Activated effector memory CD4-positive, alpha-beta T cell treated with anti-CD3 and anti-CD28 coated beads, Interleukin-2, amount 50 U/mL, for 16 hours (primary cell): Measurements from ENCODE around the gene P3R3URF.

Source experiments
- DNase-seq: peaks from one replicate; pipeline ENCODE4 v3.0.0-alpha.2; 2020

P3R3URF gene

DNA sequence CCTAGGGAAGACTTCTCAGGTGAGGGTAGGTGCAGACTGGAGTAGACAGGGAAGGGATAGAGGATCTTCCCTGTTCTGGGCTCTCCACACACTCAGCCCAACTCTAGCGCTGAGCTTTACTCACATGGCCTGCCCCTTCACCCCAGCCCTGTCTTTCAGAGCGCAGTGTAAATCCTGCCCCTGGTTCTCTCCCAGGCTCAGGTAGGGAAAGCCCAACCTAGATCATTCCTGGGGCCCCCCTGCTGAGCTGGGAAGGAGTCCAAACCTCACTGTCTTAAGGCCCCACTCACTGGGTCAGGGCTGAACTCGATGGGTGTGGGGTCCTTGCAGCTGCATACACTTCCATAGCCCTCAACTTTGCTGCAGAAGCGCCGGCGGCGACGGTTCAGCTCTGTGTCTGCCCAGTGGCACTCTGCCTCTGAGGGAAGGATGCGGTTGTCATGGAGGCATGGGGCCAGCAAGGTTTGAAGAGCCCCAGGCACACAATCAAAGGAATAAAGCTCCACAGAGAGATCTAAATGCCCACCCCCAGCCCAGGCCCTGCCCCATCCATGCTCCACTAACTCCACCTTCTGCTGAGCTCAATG, 17.8 kb upstream of the P3R3URF start:
- DNase-seq, result no peak

DNA sequence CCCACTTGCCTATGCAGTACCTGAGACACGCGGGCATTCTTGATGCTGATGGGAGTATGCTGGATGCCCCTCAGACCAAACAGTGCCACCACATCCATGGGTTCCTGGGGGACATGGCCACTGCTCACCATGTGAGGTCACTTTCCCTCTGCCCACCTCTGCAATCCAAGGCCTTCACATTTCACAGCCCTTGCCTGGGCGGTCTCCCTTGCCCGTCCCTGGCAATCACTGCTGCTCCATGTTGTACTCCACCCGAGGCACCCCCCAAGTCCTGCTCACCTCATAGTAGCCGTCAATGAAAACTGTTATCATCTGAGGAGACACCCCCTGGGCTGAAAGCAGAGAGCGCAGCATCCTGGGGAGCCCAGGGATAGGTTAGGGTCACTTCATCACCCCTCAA, 17.0 kb upstream of the P3R3URF start:
- DNase-seq, result no peak

DNA sequence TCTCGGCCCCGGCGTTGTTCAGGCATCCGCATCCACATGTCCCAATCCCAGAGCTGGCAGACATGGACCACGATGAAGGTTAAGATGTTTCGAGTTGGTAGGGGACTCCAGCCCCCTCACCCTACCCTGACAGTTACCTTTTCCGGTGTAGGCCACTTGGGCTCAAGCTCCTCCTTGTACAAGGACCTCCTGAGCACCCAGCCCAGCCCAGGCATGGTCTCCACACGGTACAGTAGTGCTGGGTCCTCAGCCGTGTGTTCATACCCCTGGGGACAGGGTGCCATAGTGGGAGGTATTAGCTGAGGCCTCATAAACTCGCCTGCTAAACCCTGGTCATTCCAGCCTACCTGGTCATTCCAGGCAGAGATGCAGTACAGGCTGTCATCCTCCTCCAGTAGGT, 15.9 kb upstream of the P3R3URF start:
- no peak for DNase-seq

DNA sequence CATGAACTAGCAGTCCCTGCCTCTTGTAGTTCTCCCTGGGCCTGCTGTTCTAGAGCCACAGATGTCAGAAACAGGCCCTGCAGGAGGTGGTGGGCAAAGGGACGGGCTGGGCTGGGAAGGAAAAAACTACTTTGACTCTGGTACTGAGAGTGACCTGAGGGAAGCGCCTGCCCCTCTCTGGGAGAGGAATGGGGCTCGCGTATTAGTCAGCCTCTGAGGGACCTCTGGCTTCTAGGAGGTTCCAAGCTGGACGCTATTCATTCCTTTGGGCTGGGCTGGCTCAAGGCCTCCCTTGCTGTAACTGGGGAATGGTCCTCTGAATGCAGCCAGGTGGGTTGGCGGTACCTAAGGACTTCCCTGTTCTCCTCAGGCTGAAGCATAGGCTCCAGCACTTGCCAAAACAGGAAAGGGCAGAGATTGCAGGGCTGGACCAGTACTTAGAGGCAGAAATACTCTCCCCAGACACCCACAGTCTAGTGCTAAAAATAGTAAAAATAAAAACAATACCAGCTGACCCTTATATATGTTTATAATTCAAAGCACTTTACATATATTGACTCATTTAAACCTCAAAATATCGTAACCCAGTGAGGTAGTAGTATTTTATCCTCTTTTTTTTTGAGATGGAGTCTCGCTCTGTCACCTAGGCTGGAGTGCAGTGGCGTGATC, 14.9 kb upstream of the P3R3URF start:
- DNase-seq, result no peak

DNA sequence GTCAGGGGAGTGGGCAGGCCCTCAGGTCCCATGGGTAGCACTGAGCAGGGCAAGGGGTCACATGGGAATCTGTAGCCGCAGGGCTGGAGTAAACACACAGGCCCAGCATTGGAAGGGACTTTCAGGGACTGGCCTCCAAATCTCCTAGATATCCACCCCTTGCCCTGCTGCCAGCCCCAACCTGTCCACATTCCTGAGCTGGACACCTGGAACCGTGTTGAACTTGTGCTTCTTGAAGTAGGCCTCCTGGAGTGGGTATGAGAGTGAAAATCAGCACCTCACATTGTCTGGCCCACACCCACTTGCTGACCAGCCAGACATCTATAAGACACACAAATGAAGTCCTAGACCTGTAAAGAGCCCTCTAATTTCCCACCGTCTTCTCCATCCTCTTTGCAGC, 14.3 kb upstream of the P3R3URF start:
- no peak for DNase-seq

DNA sequence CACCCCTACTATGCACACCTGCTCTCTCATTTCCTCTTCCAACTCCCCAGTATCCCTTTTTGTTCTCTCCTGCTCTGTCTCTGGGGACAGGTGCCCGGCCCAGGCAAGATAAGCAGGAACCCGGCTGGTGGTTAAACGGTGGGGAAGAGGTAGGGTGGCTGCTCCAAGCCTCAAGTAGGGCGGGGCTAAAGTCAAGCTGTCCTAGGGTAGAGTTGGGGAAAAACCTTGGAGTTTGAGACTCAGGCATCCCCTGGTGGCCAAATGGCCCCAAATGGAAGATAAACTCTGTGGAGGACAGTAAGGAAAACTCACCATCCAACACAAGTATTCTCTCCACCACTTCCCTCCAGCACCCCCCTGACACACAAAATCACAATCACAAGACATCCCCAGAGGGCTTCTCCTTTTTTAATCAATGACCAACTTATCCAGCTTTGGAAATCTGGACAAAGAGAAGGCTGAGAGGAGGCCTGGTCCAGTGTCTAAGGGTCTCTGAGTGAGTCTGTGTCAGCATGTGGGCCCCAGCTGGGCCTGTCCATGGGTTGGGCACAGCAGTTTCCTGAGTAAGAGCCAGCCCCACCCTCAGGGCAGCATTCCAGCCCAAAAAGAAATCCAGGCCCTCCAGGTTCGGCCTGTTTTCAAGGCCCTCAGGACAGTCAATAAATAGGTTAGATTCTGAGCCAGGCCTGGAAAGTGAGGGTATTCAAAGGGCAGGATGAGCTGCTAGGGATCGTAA, 12.2 kb upstream of the P3R3URF start:
- DNase-seq, result no peak

DNA sequence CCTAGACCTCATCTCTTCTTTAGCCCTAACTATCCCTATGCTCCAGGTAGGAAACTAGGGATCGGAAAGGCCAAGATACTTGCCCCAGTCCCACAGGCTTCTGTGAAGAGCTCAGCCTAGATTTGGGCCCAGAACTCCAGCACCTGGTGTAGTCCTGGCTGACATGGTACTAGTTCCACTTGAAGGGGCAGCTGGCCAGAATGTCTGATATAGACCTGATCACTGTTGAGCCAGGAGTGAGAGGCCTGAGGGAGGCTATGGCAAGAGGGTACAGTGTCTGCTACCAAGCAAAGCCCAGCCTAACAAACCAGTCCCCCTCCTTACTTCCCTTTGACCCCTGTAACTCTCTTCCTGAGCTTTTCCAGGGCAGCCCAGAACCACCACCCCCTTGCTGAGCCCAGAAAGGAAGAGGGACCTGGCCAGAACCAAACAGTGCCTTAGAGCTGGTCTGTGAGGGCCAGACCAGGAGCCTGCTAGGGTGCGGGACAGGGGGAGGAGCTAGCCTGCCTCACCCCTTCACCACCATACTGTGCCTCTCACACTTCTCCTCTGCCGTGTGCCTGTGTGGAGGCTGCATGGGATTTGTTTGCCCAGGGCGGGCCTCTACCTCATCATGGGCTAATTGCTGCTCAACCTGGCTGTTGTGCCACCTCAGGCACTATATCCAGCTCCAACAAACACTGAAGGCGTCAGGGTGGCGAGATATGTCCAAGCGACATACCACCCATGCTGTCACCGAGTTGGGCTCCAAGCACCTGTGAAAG, 11.0 kb upstream of the P3R3URF start:
- no peak for DNase-seq

DNA sequence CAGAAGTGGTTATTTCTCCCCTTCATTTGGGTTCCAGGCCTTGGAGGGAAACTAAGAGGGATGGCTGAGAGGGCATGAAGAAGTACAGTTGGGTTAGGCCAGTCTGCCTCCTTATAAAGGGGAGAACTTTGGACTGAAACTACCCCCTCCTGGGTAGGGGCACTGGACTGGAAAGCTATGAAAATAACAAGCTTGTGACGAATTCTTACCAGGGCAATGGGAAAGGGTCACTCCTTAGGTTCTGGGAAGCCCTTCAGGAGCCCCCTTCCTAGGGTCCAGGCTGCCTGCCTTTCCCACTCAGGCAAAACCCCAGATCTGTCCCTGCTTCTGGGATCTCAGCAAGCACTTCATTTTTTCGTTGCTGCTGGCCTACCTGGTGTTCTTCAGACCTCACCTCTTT, 9.8 kb upstream of the P3R3URF start:
- DNase-seq, result no peak

DNA sequence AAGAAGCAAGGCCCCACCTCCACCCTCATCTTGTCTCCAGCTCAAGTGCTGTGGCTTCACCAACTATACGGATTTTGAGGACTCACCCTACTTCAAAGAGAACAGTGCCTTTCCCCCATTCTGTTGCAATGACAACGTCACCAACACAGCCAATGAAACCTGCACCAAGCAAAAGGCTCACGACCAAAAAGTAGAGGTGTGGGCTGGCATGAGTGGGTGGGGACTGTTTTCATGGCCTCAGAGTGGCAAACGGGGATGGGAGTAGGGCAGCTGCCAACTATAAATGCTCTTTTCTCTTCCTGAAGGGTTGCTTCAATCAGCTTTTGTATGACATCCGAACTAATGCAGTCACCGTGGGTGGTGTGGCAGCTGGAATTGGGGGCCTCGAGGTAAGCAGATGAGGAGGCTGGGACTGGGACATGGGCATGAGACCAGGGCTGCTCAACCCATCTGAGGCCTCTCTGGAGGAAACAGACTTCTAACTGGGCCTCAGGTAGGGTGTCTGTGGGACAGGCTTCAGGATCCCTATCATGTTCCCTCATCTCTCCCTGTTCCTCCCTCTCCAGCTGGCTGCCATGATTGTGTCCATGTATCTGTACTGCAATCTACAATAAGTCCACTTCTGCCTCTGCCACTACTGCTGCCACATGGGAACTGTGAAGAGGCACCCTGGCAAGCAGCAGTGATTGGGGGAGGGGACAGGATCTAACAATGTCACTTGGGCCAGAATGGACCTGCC, 8.8 kb upstream of the P3R3URF start:
- peak; percentile 83 for DNase-seq

DNA sequence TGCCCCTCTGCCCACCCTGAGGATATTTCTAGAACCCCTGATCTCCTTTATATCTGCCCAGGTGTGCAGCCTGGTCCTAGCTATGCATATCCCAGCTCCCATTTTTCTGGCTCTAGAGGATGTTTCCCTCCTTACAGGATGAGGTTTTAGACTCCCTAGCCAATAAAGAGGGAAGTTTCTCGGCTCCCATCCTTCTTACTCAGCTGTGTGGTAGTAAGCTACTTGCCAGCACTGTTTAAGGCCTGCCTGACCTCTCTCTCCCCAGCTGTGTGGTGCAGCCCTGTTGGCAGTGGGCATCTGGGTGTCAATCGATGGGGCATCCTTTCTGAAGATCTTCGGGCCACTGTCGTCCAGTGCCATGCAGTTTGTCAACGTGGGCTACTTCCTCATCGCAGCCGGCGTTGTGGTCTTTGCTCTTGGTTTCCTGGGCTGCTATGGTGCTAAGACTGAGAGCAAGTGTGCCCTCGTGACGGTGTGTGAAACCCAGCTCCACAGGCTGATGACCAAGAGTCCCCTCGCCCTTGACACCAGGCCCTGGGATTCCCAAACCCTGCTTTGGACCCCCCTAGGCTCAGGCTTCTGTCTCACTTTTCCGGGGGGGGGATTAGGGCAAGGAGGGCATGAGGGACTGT, 7.8 kb upstream of the P3R3URF start:
- no peak for DNase-seq

DNA sequence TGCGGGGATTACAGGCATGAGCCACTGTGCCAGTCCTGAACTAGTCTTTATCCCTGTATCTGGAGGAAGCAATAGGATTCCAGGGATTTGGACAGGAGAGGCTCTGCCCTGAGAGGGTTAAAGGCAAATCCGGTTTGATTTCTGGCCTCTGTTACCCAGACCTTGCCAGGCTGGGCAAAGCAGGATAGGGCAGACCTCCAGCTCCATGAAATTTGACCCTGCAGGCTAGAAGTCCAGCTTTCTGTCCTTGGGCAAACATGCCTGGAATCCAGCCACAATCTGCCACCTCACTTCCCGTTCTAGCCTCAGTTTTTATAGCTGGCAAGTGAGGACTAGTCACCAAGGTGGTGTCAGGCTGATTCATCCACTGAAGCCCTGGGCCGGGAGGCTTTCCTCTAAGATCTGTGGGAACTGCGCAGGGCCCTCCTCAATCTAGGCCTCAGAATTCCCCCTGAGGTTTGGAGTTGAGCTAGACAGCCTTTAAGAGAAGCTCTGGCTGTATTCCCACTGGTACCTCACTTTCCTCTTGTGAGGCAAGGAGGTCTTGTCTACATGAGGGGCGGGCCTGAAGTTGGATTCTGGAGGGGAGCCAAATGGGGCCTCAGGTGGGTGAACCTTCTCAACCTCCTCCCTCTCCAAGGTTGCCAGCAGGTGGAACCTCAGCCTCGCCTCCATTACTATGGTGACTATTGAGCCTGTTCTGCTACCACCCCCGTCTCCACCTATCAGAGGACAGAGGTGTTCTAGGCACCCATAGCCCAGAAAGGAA, 7.0 kb upstream of the P3R3URF start:
- no peak for DNase-seq

DNA sequence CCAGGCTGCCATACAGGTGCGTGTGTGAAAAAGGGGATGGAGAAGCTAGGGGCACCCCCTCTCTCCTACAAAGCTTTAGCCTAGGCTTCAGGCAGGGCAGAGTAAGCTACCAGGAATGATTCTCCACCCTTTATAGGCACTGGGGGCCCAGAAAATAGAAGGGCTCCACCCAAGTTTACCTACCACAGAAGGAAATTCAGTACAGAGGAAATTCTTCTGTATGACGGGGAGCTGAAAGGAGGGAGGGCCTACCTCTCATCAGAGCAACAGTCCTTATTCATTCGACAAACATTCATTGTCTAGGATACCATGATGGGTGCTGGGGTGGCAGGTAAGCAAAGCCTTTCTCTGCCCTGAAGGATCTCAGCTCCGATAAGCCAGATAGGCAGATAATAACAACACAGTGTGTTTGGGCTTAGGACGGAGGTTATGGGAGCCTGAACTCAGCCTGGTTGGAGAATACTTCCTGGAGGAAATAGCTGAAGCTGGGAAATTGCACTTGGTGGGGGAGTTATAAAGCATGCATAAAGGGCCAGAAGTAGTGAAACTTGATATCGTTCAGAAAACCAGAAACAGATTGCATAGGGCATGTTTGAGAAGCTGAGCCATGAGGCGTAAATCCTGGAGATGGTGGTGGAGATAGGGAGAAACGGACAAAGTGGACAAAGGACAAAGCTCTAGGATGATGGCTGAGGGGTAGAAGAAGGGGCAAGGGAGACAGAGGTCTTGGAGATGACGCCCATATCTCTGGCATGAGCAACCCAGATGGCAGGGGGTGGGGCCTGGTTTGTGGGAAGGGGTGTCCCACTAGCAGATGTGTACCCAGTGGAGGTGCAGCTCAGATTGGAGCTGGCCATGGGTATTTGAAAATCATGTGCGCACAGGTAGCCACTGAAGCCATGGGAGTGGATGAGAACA, 5.3 kb upstream of the P3R3URF start:
- no peak for DNase-seq

DNA sequence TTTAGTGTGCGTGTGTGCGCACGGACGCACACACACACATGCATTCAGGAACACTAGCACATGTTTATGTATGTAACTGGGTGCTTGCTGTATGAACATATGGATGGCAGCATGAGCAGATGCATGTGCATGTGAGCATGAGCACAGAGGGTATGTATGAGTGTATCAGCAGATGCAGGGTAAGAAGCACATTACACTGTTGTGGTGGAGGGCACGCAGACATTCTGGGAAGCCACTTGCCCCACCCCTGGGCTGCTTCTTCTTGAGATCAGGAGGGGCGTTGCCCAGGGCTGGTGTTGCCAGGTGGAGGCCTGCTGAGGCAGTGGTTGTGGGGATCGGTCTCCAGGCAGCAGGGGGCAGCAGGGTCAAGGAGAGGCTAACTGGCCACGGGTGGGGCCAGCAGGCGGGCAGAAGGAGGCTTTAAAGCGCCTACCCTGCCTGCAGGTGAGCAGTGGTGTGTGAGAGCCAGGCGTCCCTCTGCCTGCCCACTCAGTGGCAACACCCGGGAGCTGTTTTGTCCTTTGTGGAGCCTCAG, 3.9 kb upstream of the P3R3URF start:
- no peak for DNase-seq

DNA sequence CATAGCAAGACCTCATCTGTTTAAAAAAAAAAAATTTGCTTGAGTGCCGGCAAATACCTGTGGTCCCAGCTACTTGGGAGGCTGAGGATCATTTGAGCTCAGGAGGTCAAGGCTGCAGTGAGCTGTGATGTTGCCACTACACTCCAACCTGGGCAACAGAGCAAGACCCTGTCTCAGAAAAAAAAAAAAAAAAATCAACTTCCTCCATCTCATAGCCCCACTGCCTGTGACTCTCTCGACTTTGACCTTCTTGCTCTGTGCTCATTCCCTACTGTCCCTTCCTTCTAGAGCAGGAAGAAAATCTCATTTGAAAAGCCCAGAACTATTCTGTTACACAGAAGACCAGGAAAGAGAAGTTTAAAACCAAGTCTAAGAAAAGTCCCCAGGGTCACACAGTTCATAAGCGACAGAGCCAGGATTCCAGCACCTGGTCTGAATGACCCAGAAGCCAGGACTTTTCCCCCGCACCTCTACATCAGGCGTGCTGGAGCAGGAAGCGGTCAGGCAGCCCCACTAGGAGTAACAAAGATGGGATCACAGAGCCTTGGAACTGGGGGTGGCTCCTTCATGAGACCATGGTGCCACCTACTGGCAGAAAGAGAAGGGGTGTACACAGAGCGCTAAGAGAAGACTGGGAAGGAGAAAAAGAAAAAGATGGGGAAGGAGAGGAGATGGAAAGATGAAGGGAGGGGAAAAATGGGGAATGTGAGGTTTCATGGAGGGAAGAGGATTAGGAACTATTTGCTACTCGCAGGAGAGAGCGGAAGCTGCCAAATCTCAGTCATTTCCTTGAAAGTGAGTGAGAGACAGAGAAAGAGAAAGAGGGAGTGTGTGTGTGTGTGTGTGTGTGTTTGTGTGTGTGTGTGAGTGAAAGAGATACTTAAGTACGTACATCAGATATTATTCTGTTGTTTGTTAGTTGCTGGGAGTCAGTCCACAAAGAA, 3.1 kb upstream of the P3R3URF start:
- DNase-seq, result peak; percentile 83

DNA sequence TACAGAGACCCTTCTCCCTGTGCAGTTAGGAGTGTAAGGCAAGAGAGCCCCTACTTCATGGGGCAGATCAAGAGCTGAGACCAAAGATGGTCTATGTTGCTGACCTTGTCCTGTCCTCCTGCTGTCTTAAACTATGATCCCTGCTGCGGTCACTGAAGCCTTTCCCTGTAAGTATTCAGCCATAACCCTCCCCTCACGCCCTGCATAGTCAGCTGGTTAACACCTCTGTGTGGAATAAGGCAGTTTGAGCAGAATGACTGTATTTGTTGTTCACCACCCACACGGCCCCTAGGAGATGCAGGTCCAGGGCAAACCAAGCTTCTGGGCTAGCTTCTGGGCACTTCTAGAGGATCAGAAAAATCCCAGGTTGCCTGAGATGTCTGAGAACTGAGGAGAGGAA, 1.0 kb downstream of the P3R3URF start:
- DNase-seq, result peak; percentile 36

DNA sequence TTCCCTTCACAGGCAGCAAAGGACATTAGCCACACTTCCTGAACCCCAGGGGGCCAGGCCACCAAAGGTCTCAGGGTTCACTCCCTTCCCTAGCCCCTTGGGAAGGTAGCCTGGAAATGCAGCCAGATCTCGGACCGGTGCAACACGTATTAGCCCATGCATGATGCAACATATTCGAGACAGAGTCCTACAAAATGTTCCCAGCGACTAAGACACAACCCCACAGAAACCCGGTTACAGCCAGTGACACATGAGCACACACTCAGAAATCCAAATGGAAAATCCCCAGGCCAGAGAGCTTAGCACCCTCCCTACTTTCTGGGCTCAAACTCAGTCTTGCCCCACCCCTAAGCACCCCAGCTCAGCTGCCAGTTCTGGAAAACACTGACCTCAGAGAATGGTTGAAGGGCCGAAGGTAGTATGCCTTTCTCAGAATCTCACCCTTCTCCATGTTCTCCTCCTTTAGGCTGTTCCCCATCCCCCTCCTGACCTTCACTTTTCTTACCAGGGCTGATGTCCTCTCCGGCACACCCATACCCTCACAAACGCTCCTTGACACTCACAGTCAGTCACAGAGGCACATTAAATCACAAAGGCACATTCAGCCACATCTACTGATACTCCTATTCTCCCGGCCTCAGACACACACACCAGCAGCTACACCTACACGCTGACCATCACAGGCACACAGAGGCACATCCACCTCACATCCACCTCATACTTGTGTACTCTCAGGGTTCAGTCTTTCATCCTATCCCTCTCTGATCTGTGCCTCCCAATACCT, 1.6 kb downstream of the P3R3URF start, which contains the start of gene TSPAN1:
TSS of gene TSPAN1 (plus strand) at position 640 of the 784 bp plus-strand sequence. CDS start 6,021 bp downstream, outside the sequence.
- DNase-seq, result peak; percentile 31

DNA sequence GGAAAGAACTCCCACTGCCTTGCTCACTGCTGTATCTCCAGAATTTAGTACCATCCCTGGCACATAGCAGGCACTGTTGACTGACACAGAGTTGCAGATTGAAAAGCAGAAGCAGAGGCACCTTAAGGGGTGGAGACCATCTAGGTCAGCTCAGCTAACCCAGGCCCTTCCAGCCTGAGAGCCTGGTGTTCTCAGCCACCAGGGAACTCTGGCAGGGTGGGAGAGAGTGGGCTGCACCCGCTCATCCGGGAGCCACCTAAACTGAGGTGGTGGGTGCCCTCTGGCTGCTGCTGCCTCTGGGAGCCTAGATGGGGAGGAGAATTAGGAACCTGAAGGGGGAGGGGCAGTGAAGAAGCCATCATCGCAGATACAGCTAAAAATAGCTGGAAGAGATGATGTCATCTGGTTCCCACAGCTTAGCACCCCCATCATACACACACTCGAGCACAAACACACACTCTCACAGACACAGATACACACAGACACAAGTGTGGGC, 2.9 kb downstream of the P3R3URF start:
- DNase-seq, result peak; percentile 19

DNA sequence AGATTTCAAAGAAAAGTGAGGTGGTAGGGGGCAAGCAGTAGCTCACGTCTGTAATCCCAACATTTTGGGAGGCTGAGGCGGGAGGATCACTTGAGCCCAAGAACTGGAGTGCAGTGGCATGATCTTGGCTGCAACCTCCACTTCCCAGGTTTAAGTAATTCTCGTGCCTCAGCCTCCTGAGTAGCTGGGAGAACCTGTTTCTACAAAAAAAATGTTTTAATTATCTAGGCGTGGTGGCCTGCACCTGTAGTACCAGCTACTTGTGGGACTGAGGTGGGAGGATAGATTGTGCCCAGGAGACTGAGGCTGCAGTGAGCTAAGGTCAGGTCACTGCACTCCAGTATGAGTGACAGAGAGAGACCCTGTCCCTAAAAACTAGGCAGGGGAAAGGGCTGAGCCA, 4.0 kb downstream of the P3R3URF start:
- peak; percentile 1 for DNase-seq
